HG02885 (cell line): ENCODE measurements around the gene QSOX1.

Source experiments
- ATAC-seq: cut with Tn5 transposase; IDR thresholded peaks from one replicate; pipeline ENCODE4 v1.9.1; 2021; ENCODE audit warnings: mild to moderate bottlenecking; ENCODE audit not compliant: unreplicated experiment, poor library complexity

QSOX1 gene

DNA sequence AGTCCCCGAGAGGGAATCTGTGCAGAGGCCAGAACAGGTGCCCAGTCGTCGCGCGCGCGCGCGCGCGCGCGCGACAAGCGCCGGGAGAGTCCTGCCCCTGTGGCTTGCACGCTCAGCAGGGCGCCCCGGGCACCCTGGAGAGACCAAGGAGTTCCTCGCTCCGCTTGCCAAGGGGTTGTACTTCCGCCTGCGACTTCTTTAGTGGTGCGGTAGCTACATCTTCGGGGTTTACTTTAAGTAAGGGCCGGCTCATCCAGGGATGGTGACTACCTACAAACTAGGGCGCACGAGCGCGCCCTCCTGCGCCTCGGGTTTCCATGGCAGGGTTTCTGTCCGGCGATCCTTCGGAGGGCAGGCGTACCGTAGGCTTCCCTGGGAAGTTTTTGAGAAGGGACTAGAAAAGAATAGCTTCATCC lies 76.8 kb downstream of the QSOX1 start:
- ATAC-seq = no peak

DNA sequence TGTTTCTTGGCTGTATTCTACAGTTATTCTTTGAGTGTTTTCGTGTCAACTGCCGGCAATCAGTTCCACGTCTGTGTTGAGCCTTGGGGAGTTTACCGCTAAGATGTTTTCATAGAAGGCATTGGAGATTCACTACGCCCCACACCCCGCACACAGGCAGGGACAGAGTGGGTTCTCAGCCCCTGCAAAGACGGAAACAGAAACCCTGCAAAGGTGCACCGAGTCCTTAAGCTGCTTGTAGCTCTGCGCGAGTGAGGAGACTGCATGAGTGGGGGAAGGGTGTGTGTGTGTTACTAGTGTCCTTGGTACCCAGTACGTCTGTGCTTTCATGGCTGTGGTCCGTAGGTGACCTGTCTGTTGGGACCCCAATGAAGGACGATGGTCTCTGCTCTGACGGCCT lies 77.3 kb downstream of the QSOX1 start:
- ATAC-seq = no peak

DNA sequence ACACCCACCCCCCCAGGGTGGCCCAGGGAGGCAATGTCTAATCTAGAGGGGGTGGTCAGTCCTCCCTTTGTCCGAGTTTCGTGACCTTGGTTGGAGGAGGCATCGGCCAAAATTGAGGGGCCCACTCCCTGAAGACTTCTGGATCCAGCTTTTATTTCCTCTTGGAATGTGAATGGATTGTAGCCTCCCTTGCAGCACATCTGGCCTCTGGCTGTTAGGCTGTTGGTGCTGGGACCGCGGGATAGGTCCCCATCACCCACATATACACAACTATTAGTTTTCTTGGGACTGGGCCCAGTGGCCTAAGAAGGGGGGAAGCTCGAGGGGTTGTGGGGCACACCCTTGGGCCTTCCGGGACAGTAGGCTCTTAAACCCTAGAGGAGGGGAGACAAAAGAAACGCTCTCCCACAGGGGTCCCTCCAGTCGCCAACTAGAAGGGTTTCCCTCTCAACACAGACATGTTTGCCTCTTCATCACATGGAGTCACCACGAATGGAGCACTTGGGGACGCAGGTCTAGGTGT lies 77.9 kb downstream of the QSOX1 start:
- ATAC-seq = no peak

DNA sequence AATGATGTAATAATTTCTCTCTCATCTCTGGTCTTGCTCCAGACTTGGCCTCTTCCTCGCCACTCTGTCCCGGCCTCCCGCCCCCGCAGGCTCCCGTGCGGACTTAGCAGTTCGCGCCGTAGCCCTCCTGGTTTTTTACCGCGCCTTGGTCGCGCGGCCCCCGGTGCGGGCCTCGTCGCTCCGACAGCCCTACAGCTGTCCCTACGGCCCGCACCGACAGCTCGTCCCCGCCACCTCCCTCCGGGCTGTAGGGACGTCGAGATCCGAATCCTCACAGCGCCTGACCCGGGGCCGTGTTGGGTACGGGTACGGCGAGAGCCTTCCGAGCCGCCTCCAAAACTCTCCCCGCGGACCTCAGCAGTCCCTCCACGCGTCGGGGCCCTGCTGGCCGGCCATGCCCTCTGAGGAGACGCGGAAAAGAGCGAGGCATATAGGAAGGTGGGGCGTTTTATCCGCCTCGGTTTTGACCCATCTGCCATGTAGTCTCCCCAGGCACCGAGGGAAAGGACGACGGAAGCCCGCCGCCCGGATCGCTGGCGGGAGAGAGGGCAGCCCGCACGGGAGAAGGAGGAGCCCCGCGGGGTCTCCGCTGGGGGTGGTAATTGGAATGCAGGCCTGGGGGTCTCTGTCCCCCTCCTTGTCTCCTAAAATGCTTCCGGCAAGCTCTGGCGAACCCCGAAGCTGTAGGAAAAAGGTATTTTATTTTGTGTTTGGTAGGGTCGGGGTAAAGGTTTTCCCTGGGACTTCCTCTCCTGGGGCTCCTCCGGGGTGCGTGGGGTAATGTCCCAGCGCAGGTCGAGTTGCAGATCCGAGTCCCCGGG lies 78.7 kb downstream of the QSOX1 start:
- ATAC-seq = no peak

DNA sequence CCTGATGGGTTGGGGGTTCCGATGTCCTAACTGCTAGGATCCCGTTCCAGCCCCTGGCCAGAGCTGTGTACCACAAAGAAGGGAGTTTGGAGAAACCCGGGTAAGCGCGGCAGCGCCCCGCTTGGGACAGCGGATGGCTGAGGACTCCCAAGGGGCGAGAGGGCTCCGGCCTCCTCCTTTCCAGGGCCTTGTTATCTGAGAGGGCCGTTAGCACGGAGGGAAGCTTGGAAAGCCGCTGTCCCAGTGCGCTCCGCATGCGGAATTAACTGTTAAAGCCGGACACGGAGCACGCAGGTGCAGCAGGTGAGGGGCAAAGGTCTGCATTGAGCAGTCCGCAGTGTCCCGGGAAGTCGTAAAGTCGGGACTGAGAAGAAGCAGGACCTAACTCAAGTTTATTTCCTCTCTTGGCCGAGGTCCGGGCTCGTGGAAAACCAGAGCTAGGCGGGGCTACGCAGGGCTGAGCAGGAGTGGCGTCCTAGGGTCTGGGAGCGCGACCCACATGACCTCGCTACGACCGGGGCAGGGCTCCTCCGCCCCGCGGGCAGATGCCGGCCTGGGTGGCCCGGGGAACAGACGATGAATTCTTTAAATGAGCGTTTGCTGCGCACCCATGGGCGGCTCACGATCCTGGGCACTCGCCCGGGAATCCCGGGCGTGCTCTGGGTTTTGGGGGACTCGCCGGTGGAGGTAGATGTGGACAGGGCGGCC lies 79.9 kb downstream of the QSOX1 start:
- no peak for ATAC-seq

DNA sequence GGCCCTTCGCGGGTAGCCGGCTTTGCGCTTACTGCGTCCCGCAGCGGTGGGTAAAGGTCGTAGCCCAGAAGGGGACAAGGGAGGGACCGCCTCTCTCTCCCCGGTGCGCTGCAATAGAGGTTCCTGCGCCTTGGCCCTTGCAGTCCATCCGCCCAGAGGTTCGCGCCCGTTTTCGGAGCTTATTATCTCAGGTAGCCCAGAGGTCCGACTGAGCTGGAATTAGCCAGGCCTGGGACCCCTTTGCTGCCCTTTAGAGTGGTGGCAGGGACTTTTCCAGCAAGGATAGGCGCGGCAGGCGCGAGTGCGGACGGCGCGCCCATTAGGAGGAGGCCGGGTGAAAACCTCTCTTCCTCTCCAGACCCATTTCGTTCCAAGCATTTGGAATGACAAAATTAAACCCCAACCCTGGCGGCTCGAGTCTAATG lies 80.4 kb downstream of the QSOX1 start:
- no peak for ATAC-seq

DNA sequence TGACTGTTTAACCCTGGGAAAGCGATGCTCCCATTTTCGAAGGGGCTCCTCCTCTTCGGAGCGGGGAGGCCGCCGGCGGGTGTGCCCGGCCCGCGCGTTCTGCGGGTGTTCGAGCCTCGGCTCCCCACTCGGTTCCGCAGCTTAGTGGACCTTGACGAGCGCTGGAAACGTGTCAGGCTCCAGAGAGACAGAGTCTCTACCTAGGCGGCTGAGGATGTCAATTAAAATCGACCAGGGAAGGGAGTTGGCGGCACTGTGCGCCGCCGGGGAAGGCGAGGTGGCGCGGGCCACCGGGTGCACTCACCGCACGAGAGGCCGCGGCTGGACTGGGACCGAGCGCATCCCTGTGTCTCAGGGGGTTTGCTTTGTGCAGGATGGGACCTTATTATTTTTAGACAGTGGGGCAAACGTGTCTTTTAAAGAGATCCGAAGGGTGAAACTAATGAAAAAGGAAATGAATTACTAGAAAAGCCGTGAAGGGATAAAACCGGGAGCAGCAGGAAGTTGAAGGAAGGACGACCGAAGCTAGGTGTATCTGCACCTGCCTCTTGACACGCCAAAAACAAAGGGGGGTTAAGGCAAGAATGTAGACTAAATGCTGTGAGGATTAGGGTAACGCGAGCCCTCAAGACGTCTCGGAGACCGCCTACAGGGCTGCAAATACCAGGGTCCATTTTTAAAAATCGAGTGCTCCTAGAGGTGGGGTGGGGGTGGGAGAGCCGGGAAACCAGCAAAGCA lies 81.0 kb downstream of the QSOX1 start:
- no peak for ATAC-seq

DNA sequence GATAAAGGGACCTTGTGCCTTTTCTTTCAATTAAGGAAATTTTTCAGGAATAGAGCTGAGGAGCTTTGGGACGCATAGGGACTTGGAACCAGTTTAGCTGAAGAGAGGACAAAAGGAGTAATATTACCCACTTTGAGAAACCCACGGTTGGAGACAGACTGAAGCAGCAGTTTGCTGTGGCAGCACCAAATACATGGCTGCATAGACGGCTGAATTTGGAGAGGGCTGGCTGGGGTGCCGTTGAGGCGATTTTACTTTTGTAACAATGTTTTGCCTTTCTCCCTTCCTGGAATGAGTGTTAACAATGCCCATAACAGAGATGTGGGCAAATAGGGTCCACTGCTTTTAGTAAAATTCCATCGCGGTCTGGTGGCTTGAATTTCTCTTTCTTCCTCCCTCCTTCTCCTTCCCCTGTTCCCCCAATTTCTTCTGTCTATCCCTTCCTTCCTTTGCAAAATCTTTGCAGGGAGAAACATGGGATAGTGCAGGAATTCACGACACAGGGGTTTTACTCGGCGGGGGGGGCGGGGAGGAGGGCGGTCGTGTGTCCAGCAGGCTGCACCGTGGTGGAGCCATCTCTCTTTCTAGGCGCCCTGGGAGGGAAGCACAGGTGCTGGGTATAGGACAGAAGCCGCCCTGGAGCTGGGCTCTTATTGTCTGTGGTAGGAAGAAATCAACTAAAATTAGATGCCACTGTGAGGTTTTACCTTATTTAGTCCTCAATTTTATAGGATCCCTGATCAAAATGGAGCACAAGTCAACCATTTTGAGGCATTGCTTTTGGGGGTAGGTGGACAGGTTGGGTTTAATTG lies 82.2 kb downstream of the QSOX1 start:
- ATAC-seq = no peak

DNA sequence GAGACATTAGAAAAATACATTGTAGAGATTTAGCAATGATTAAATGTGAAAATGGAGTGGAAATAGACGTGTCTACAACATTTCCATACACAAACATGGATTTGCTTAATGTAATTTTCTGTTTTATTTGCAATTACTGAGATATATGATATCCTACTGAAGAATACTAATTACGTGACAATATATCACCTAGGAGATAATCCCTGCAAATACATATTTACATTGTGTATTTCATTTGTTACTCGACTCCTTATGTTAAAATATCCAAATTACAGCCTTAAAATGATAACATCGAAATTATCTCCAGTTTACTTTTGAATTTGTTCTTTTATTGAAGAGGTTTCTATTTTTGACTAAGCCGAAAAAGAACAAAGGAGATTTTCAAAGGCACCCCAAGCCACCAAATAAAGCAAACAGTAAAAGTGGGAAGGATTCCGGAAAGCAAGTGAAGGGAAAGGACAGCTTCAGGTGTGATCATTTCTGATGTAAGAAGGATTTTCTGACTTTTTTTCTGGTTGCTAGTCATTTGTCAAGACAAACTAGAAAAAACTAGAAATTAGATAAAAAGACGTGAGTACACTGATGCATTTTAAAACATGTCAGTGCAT lies 83.3 kb downstream of the QSOX1 start:
- ATAC-seq = no peak

DNA sequence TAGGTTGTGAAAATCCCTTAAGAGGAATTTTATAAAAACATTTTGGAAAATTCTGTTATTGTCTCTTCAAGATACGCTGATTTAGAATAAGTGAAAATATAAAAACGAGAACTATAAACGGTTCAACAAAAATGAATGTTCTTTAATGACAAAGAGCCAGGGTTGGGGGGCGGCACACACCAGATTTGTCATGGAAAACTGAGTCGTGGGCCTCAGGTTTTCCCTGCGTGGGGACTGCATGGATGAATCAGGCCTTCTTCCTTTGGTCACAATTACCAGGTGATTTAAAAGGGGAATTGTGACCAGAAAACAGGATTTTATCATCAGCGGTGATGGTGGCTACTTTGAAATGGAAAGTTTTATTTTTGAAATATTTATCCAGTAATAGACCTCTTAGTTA lies 84.0 kb downstream of the QSOX1 start:
- ATAC-seq = no peak

DNA sequence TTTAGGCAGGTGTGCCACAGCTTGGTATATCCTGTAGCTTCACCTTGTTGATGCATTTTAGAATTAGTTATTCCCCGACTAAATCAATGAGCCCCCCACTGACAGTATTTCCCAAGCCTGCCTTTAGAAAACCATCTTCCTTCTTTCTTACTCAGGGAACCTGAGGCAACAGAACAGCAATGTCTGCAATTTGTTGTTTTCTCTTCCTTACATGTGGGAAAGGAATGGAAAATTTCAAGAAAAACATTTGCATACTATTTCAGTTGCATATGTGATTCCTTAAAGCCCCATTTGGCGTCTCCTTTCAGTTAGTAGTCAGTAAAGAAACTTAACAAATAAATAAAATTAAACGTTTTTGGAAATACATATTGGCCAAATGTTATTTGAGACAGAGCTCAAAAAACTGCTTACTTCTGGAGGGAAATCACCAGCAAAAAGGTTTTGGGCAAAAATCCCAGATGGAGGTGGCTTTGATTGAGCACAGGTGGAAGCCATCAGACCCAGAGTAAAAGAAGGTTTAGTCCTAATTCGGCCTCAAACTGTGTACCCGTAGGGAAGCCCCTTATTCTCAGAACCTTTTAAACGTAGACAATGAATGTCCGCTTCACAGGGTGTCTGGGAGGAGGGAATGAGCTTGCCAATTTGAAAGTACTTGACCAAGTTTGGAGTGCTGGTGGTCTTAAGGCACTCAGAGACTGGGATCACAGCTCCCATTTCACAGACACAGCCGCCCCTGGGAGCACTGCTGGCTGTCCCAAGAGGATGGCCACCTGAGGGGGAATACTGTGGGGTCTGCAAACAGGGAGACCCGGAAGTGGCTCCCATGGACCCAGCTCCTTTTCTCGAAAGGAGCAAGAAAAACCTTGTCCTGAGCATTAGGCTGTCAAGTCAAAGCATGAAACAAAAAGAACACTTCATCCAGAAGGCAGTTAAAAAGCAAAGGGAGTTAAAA lies 84.8 kb downstream of the QSOX1 start:
- no peak for ATAC-seq

DNA sequence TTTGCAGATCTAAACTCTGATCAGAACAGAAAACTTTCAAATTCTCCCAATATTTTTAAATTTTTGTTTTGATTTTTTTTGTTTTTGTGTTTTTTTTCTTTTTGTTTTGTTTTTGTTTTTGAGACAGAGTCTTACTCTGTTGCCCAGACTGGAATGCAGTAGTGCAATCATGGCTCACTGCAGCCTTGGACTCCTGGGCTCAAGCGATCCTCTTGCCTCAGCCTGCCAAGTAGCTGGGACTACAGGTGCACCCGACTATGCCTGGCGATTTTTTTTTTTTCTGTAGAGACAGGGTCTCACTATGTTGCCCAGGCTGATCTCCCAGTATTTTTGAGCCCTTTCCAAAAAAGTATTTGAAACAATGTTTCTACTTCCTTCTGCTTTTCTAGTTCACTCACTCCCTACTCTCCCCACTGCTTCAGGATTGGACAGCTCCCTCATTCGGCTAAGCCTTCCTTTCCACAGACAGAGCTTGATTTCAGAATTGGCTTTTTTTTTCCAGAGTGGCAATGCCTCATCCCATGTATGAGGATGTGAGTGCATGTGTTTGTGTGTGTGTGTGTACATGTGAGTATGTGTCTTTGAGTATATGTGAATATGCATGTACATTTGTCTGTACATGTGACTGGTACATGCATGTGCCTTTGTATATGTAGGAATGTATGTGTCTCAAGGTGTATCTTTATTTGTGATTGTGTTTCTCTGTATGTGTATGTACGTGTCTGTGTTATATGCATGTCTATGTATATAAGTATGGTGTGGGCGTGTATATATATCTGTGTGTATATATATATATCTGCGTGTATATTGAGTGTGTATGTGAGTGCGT lies 87.3 kb downstream of the QSOX1 start:
- no peak for ATAC-seq

DNA sequence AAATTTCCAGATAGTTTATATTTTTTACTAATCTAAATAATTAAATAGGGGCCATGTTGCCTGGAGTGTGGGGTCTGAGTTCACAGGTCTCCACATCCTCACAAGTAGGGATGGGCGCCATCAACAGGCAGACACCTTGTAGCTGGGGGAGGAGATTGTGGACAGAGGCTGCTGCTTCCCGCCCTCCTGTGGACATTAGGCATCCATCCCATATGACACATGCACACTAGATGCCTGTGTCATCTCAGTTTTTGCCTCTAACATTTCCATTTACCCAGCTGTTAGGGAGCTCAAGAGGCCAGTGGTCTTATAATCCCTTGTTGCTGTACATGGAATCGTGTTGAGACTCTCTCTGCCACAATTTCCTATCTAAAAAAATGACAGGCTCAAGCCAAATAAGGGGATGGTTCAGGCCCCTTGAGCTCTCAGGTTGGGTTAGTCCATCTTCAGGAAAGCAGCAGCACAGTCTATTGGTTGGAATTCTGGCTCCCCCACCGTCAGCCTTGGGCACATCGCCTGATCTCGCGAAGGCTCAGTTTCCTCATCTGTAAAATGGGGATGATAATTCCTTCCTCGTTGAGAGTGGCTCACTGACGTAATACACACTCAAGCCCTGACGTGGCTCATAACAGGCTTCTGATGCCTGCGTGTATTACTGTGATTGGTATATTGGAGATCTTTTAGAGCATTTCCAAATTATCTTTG lies 89.0 kb downstream of the QSOX1 start:
- ATAC-seq = no peak

DNA sequence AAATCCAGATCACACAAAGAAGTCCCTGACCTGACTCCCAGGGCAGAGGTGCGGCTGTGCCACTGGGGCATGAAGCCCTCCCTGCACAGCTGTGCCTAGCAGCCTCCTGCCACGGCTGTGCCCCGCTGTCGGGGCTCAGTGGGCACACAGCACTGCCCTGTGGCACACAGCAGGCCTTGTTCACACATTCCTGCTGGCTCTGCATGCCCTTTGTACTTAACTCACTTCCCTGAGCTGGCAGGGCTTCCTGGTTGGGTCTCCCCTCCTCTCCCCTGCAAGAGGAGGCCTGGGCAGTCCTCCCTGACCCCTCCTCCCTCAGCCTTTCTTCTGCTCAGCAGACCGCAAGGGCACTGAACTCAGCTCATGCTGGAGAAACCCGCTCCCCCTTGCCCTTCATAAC lies 90.2 kb downstream of the QSOX1 start:
- no peak for ATAC-seq

DNA sequence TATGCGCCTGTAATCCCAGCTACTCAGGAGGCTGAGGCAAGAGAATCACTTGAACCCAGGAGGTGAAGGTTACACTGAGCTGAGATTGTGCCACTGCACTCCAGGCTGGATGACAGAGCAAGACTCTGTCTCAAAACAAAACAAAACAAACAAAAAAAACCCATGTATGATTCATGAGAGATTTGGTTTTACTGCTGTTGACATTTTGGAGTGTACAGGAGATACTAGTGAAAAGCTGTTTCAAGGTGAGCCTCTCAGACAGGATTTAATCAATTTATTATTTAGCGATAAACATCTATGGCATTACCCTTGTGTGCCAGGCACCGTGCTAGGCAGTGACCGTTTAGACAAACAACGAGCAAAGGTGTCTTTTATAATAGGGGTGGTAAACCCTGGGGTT lies 91.9 kb downstream of the QSOX1 start:
- no peak for ATAC-seq

DNA sequence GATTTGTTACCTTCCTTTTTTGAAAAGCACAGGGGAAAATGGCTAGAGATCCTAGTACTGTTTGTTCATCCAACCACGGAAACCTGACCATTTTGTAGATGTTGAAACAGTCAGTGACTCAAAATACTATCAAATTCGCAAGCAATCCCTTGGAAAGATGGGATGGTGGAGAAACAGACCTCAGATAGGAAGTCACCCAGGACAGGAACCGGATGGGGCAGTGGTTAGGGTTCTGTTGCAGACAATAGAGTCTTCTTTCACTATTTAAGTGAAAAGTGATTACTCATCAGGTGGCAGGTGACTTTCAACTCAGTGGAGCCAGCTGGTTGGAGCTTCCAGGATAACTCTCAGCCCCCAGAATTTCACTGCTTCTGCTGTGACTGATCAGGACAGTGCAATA lies 92.4 kb downstream of the QSOX1 start:
- ATAC-seq = no peak

DNA sequence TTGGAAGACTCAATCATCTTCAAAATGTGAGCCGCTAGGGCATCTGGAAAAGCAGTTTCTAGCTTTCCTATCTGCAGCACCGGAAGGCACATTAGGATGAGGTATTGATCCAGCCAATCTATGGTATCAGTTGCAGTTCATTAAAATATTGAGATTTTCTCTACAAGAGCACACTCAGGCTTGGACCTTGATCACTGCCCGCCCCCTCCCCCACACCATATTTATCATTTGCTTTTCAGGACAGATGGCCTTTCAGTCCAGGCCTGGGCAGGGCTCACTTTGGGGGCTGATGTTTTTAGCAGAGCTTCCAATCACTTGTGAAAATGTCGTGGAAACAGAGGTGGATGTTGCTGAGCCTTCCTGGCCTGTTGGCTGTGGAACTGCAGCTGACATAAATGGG lies 92.9 kb downstream of the QSOX1 start:
- no peak for ATAC-seq
